ENCODE data around the gene CASP8. TPM values are rescaled to one million over a fixed set of nuclear protein-coding genes. Genes with fewer than 3 reads are reported as not detected.
A peak's percentile ranks its signal among the peaks of the same experiment; 100 is the strongest.

The CASP8 gene
- total and polyA plus RNA-seq, 9 of the 15 experiments (the other 6 are each of a cell fraction or from before 2014, with no cell fraction given): 10.2 to 31.4 (median 19.4) TPM

- peaks cover 44% of the 10 kb centered on the region for H3K79me2 ChIP-seq (ENCODE audit: control insufficient read depth, insufficient read depth, low read length)
- H3K36me3 ChIP-seq (ENCODE audit: control insufficient read depth, insufficient read depth, low read length): no peaks in the 10 kb centered on the region
- H4K20me1 ChIP-seq (replicated peaks; ENCODE audit: control insufficient read depth, insufficient read depth, low read length): no peaks in the 10 kb centered on the region
- FAIRE-seq (no peak), ATAC-seq (peak; percentile 76), DNase-seq (ENCODE audit: extremely low read depth in 1 of 4, low spot score in 3 of 4) (peak; percentile 32 to 60 (median 48))
- peak overlapping the region; percentile 86 to 90; a peak in 3 of 4 replicates for H3K9ac ChIP-seq (ENCODE audit: insufficient read depth in 1 of 2, low read depth in 2 of 2, low read length in 2 of 2)
- no peaks in the 10 kb centered on the region for H3K9me1 ChIP-seq (ENCODE audit: control insufficient read depth, insufficient read depth, low read length)
- H3K9me3 ChIP-seq (replicated peaks; ENCODE audit: control insufficient read depth, insufficient read depth, low read depth, low read length): no peaks in the 10 kb centered on the region
- no peaks in the 10 kb centered on the region for H3K27me3 ChIP-seq (ENCODE audit: control insufficient read depth in 2 of 2, insufficient read depth in 2 of 2, low read length in 2 of 2)
- peaks cover 27 to 43% of the 10 kb centered on the region in 2 experiments for H3K4me1 ChIP-seq (replicated peaks in 1 of 2; ENCODE audit: control insufficient read depth in 2 of 2, insufficient read depth in 2 of 2, low read length in 2 of 2)
- no TSS peak for BruUV-seq (replicated peaks)
- WGBS (ENCODE audit: insufficient coverage, low coverage, missing lambda C conversion rate): 2% methylated on average over 6 of the region's 12 CpGs
- peak overlapping the region; percentile 88 for H3K4me2 ChIP-seq (ENCODE audit: insufficient read depth, low read length)
- H3K4me3 ChIP-seq: peak overlapping the region; percentile 50
- intact Hi-C loops (cut with micrococcal nuclease): no loop called here
- peak overlapping the region; percentile 94 for H2AFZ ChIP-seq (ENCODE audit: low read depth, low read length)
- CTCF ChIA-PET (ENCODE audit: low intra/inter-chr PET ratio): no interaction called here
- H3K27ac ChIP-seq (ENCODE audit: extremely low read depth, low read depth, low read length): peak overlapping the region; percentile 98
- in situ Hi-C loops (cut with MboI): no loop called here
- POLR2A ChIA-PET: interaction anchor here (0.7 kb wide), 1 partner anchor 15 kb away, joined by 3 read pairs; no protein-coding TSS in a partner anchor
- TF ChIP-seq TAF1 (IDR thresholded peaks at IDR 0.05; ENCODE audit: control insufficient read depth, extremely low read depth, insufficient read depth, low read length, severe bottlenecking) (peak; percentile 32), FOXJ2 (tag; IDR thresholded peaks at IDR 0.05) (no peak), ZNF512 (tag; IDR thresholded peaks at IDR 0.05) (no peak), POLR2AphosphoS5 (IDR thresholded peaks at IDR 0.05; ENCODE audit: control insufficient read depth, insufficient read depth, low read depth, low read length) (no peak), RFX5 (IDR thresholded peaks at IDR 0.05; ENCODE audit: low read depth, low read length) (no peak), MAX (CRISPR knock-in tag; IDR thresholded peaks at IDR 0.05) (no peak), MAFG (tag; conservative IDR thresholded peaks at IDR 0.05) (no peak), MXI1 (IDR thresholded peaks at IDR 0.05; ENCODE audit: low read depth, low read length) (no peak), PTRF (tag; IDR thresholded peaks at IDR 0.05) (no peak), RFX1 (IDR thresholded peaks at IDR 0.05) (peak; percentile 86), NFE2 (IDR thresholded peaks at IDR 0.05; ENCODE audit: low read depth) (no peak), RBFOX2 (IDR thresholded peaks at IDR 0.05; ENCODE audit: low read depth, low read length) (0 out of 2 replicates have a peak, but pooled peaks have one; percentile 30), CTCF (IDR thresholded peaks at IDR 0.05 in 2 of 3, conservative IDR thresholded peaks at IDR 0.05 in 1 of 3; ENCODE audit: insufficient read depth in 2 of 3, low read depth in 1 of 3, low read length in 3 of 3) (no peak), KAT2B (IDR thresholded peaks at IDR 0.05; ENCODE audit: low read depth, low read length) (no peak), DNMT1 (IDR thresholded peaks at IDR 0.05) (no peak), EZH2 (IDR thresholded peaks at IDR 0.05; ENCODE audit: borderline replicate concordance, low read depth, low read length) (no peak), NELFE (IDR thresholded peaks at IDR 0.05; ENCODE audit: insufficient read depth, insufficient read length) (no peak), NRF1 (conservative IDR thresholded peaks at IDR 0.05 in 1 of 2, IDR thresholded peaks at IDR 0.05 in 1 of 2) (0 out of 4 replicates have a peak, but pooled peaks have one; percentile 14 to 40), KDM2B (CRISPR knock-in tag; IDR thresholded peaks at IDR 0.05) (no peak)
These were observed 2.9 kb upstream of the CASP8 start for GRCh38 chr2:201257381-201257955.
